Activated naive CD4-positive, alpha-beta T cell treated with anti-CD3 and anti-CD28 coated beads, Interleukin-2, amount 10 ng/mL, durations not matched to agents 5 hours and 36 hours (primary cell): ENCODE measurements around the gene LAPTM4A. TPM values are rescaled to one million over a fixed set of nuclear protein-coding genes. Genes with fewer than 3 reads are reported as not detected.

Source experiments
- total RNA-seq, 2 experiments: library from RNA; stranded (reverse); gene quantifications; one replicate each; pipeline ENCODE4 v1.2.3, GENCODE V29; 2021

The LAPTM4A gene
- total RNA-seq: 10 to 100 TPM; 24.8 to 25.0 TPM

GRCh38 chr2:20051532-20052228 lies at the start of gene LAPTM4A:
Gene LAPTM4A, minus strand, starts transcription at chr2:20051628. Its CDS starts 108 bp downstream, at chr2:20051520.

GRCh38 chr2:20012282-20013125 lies 38.9 kb downstream of the LAPTM4A start, which contains the start of gene MATN3:
Gene MATN3, minus strand, starts transcription at chr2:20012668. Its CDS starts 37 bp downstream, at chr2:20012631.

GRCh38 chr2:19989667-19990415 lies 61.6 kb downstream of the LAPTM4A start, which contains the start of gene WDR35:
Gene WDR35, minus strand, starts transcription at chr2:19990105. Its CDS starts 90 bp downstream, at chr2:19990015.

Other genes with a start within 250 kb of the LAPTM4A start
- gene TTC32, start 149.6 kb downstream of the LAPTM4A start, total RNA-seq: 10 to 100 TPM; 29.3 to 36.6 TPM
- 1 to 10 TPM; 3.7 to 3.9 TPM for gene WDR35, start 61.5 kb downstream of the LAPTM4A start, total RNA-seq
- not detected for gene MATN3, start 39.0 kb downstream of the LAPTM4A start, total RNA-seq
- under 1 TPM; 0.10 to 0.15 TPM for gene SDC1, start 173.5 kb upstream of the LAPTM4A start, total RNA-seq